Ovary (tissue), 3 donors: Measurements from ENCODE around the gene TMEFF2.

Experiments used
- EP300 ChIP-seq: sonication (generic); formaldehyde crosslinking; IDR thresholded peaks from one replicate; pipeline ENCODE4 v1.6.1; 2017; ENCODE audit warnings: antibody characterized with exemption
- POLR2A ChIP-seq: fragments of 450-650 bp; IDR thresholded peaks from one replicate; pipeline ENCODE4 v1.6.1; 2017; ENCODE audit warnings: antibody characterized with exemption, mild to moderate bottlenecking, moderate library complexity
- TF ChIP-seq, protein P1 (sequence below), 3 donors: fragments of 450-650 bp in 2 of 3; fragments of 200-600 bp in 1 of 3; IDR thresholded peaks; one replicate each; pipeline versions ENCODE4 v1.5.1 to v1.8.0; 2016 to 2022; ENCODE audit warnings: antibody characterized with exemption in 3 of 3, mild to moderate bottlenecking in 1 of 3
- donor health status: DM: no; HTN: no; CAD: no.

DNA sequence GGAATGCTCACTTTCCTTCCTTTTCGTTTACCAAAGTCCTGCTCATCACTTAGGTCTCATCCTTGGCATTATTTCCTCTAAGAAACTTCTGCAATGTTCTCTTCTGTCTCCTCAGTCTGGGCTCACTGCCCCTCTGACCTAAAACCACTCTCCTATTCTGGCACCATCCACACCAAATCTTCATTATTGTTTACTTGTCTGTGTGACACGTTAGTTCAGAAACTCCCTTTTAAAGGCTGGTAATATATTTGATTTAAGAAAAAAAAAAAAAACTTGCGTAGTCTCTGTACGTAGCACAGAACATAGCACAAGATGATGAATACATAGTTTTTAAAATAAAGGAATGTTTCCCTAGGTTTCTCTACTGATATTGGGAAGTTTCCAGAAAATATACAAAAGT is 229.0 kb downstream of the TMEFF2 start:
- TF ChIP-seq POLR2A (no peak), EP300 (no peak)
- TF ChIP-seq, protein P1, sequence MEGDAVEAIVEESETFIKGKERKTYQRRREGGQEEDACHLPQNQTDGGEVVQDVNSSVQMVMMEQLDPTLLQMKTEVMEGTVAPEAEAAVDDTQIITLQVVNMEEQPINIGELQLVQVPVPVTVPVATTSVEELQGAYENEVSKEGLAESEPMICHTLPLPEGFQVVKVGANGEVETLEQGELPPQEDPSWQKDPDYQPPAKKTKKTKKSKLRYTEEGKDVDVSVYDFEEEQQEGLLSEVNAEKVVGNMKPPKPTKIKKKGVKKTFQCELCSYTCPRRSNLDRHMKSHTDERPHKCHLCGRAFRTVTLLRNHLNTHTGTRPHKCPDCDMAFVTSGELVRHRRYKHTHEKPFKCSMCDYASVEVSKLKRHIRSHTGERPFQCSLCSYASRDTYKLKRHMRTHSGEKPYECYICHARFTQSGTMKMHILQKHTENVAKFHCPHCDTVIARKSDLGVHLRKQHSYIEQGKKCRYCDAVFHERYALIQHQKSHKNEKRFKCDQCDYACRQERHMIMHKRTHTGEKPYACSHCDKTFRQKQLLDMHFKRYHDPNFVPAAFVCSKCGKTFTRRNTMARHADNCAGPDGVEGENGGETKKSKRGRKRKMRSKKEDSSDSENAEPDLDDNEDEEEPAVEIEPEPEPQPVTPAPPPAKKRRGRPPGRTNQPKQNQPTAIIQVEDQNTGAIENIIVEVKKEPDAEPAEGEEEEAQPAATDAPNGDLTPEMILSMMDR (IDR thresholded peaks at IDR 0.05), result no peak
